Upper lobe of left lung (tissue), 4 donors: ENCODE measurements around the gene TBC1D9.

Source experiments
- CTCF ChIP-seq, 6 experiments: fragments of 450-650 bp in 4 of 6; fragments of 200-600 bp in 2 of 6; sonication (generic) in 2 of 6; IDR thresholded peaks; one replicate each; pipeline ENCODE4 v1.5.1; 2016 to 2019; ENCODE audit warnings: antibody characterized with exemption in 6 of 6
- EP300 ChIP-seq, 4 donors: sonication (generic); formaldehyde crosslinking; IDR thresholded peaks; one replicate each; pipeline ENCODE4 v1.5.1; 2017; ENCODE audit warnings: antibody characterized with exemption in 4 of 4, control low read depth in 2 of 4
- POLR2A ChIP-seq, 4 donors: fragments of 450-650 bp; IDR thresholded peaks; one replicate each; pipeline ENCODE4 v1.5.1; 2016 to 2017; ENCODE audit warnings: antibody characterized with exemption in 4 of 4, mild to moderate bottlenecking in 2 of 4

GRCh38 chr4:140688711-140689598 is 67.2 kb downstream of the TBC1D9 start:
- TF ChIP-seq CTCF (IDR thresholded peaks at IDR 0.05): no peak
- no peak for TF ChIP-seq EP300 (IDR thresholded peaks at IDR 0.05)
- no peak for TF ChIP-seq POLR2A (IDR thresholded peaks at IDR 0.05)
